H9 (cell line): ENCODE measurements around the gene CRYBA1. TPM values are rescaled to one million over a fixed set of nuclear protein-coding genes. Genes with fewer than 3 reads are reported as not detected.

Experiments
- DNase-seq: peaks from one replicate; pipeline ENCODE4 v3.0.0-alpha.2; 2017
- H2AFZ ChIP-seq: one replicate; pipeline ENCODE4 v1.6.1; 2013; ENCODE audit warnings: mild to moderate bottlenecking, low read length, control low read depth, moderate library complexity
- H2AK5ac ChIP-seq: 2 replicates; pipeline ENCODE4 v1.6.1; 2013; ENCODE audit warnings: low read length, control low read depth, mixed read lengths; ENCODE audit not compliant: insufficient read length
- H2BK120ac ChIP-seq: one replicate; pipeline ENCODE4 v1.6.1; 2013; ENCODE audit warnings: low read depth, mild to moderate bottlenecking, low read length, control low read depth, inconsistent platforms; ENCODE audit not compliant: poor library complexity, severe bottlenecking
- H2BK12ac ChIP-seq: 2 replicates; pipeline ENCODE4 v1.6.1; 2013; ENCODE audit warnings: low read length, control low read depth, mixed read lengths, low read depth; ENCODE audit not compliant: insufficient read length
- H2BK15ac ChIP-seq: 2 replicates; pipeline ENCODE4 v1.6.1; 2013; ENCODE audit warnings: low read depth, low read length, control low read depth
- H2BK20ac ChIP-seq: one replicate; pipeline ENCODE4 v1.6.1; 2013; ENCODE audit warnings: low read depth, mild to moderate bottlenecking, low read length, control low read depth, inconsistent platforms; ENCODE audit not compliant: poor library complexity, severe bottlenecking
- H2BK5ac ChIP-seq: 2 replicates; pipeline ENCODE4 v1.6.1; 2013; ENCODE audit warnings: low read length, control low read depth, mixed read lengths; ENCODE audit not compliant: insufficient read length
- H3K14ac ChIP-seq: 2 replicates; pipeline ENCODE4 v1.6.1; 2013; ENCODE audit warnings: low read length, control low read depth; ENCODE audit not compliant: insufficient read depth
- H3K18ac ChIP-seq: 2 replicates; pipeline ENCODE4 v1.6.1; 2013; ENCODE audit warnings: low read depth, mild to moderate bottlenecking, mixed read lengths, low read length, control low read depth; ENCODE audit not compliant: insufficient read length
- H3K23ac ChIP-seq: 2 replicates; pipeline ENCODE4 v1.6.1; 2013; ENCODE audit warnings: low read length, control low read depth, mixed read lengths, low read depth; ENCODE audit not compliant: insufficient read length
- H3K23me2 ChIP-seq: 2 replicates; pipeline ENCODE4 v1.6.1; 2013; ENCODE audit warnings: low read depth, mild to moderate bottlenecking, mixed read lengths, low read length, control low read depth; ENCODE audit not compliant: insufficient read length, poor library complexity, severe bottlenecking
- H3K27ac ChIP-seq: 2 replicates; pipeline ENCODE4 v1.5.1; 2013; ENCODE audit warnings: low read length, control low read depth, mixed read lengths, low read depth; ENCODE audit not compliant: insufficient read length
- H3K27me3 ChIP-seq: 2 replicates; pipeline ENCODE4 v1.6.1; 2013; ENCODE audit warnings: low read length, control low read depth, inconsistent platforms; ENCODE audit not compliant: insufficient read depth
- H3K4ac ChIP-seq: 2 replicates; pipeline ENCODE4 v1.6.1; 2013; ENCODE audit warnings: low read depth, mild to moderate bottlenecking, control low read depth, inconsistent platforms, low read length, moderate library complexity
- H3K4me1 ChIP-seq: 2 replicates; pipeline ENCODE4 v1.6.1; 2013; ENCODE audit warnings: low read length, control low read depth, inconsistent platforms; ENCODE audit not compliant: insufficient read depth
- H3K4me2 ChIP-seq: 2 replicates; pipeline ENCODE4 v1.6.1; 2013; ENCODE audit warnings: low read length, control low read depth, mixed read lengths; ENCODE audit not compliant: insufficient read length, insufficient read depth
- H3K56ac ChIP-seq: 2 replicates; pipeline ENCODE4 v1.6.1; 2013; ENCODE audit warnings: low read depth, mild to moderate bottlenecking, mixed read lengths, low read length, control low read depth; ENCODE audit not compliant: insufficient read length
- H3K79me1 ChIP-seq: 2 replicates; pipeline ENCODE4 v1.6.1; 2013; ENCODE audit warnings: low read depth, mild to moderate bottlenecking, moderate library complexity, low read length, control low read depth, inconsistent platforms; ENCODE audit not compliant: insufficient read depth, poor library complexity, severe bottlenecking
- H3K79me2 ChIP-seq: 2 replicates; pipeline ENCODE4 v1.6.1; 2013; ENCODE audit warnings: low read length, control low read depth, inconsistent platforms; ENCODE audit not compliant: insufficient read depth
- H3K9ac ChIP-seq: 2 replicates; pipeline ENCODE4 v1.6.1; 2013; ENCODE audit warnings: low read length, control low read depth, mixed read lengths; ENCODE audit not compliant: insufficient read length; ENCODE audit errors: extremely low read depth
- H3K9me3 ChIP-seq: one replicate; pipeline ENCODE4 v1.6.1; 2013; ENCODE audit warnings: low read depth, low read length, inconsistent platforms; ENCODE audit not compliant: control insufficient read depth
- H3T11ph ChIP-seq: one replicate; pipeline ENCODE4 v1.6.1; 2013; ENCODE audit warnings: mild to moderate bottlenecking, low read length, control low read depth, inconsistent platforms
- H4K20me1 ChIP-seq: one replicate; pipeline ENCODE4 v1.6.1; 2013; ENCODE audit not compliant: control insufficient read depth, insufficient read length, insufficient read depth
- H4K5ac ChIP-seq: 2 replicates; pipeline ENCODE4 v1.6.1; 2013; ENCODE audit warnings: low read depth, mild to moderate bottlenecking, mixed read lengths, low read length, control low read depth; ENCODE audit not compliant: insufficient read length
- H4K8ac ChIP-seq: replicated peaks from 2 replicates; pipeline ENCODE4 v1.6.1; 2013; ENCODE audit warnings: low read length, control low read depth, mixed read lengths, low read depth; ENCODE audit not compliant: insufficient read length
- H4K91ac ChIP-seq: 2 replicates; pipeline ENCODE4 v1.6.1; 2013; ENCODE audit warnings: low read depth, mild to moderate bottlenecking, moderate library complexity, mixed read lengths, low read length, control low read depth; ENCODE audit not compliant: insufficient read length
- H3K27ac Mint-ChIP-seq, 3 experiments: 2 replicates in 2 of 3; 3 replicates in 1 of 3; pipeline ENCODE4 v1.8.0; 2020 to 2021; ENCODE audit warnings: mixed read lengths in 3 of 3, mild to moderate bottlenecking in 1 of 3, moderate library complexity in 1 of 3
- H3K27me3 Mint-ChIP-seq: 2 replicates; pipeline ENCODE4 v1.8.0; 2021; ENCODE audit warnings: low read depth, mild to moderate bottlenecking, moderate library complexity, mixed read lengths
- H3K36me3 Mint-ChIP-seq, 3 experiments: 2 replicates in 2 of 3; 3 replicates in 1 of 3; pipeline ENCODE4 v1.8.0; 2020 to 2021; ENCODE audit warnings: low read depth in 3 of 3, mixed read lengths in 3 of 3; ENCODE audit not compliant: insufficient read depth in 1 of 3
- H3K4me1 Mint-ChIP-seq, 2 experiments: 2 replicates each; pipeline ENCODE4 v1.8.0; 2020; ENCODE audit warnings: mixed read lengths in 2 of 2
- H3K4me3 Mint-ChIP-seq, 2 experiments: 2 replicates in 1 of 2; 3 replicates in 1 of 2; pipeline ENCODE4 v1.8.0; 2020 to 2021; ENCODE audit warnings: mild to moderate bottlenecking in 2 of 2, mixed read lengths in 2 of 2, moderate library complexity in 1 of 2
- H3K9me3 Mint-ChIP-seq, 2 experiments: 2 replicates in 1 of 2; 3 replicates in 1 of 2; pipeline ENCODE4 v1.8.0; 2020; ENCODE audit warnings: mild to moderate bottlenecking in 2 of 2, mixed read lengths in 2 of 2, moderate library complexity in 1 of 2
- WGBS: extraction: QIAGEN DNeasy Blood & Tissue Kit; methylation state at CpG from one replicate; pipeline ENCODE4 v1.1.7; 2013; ENCODE audit warnings: missing lambda C conversion rate, low lambda C conversion rate, mixed read lengths; ENCODE audit not compliant: insufficient read length; ENCODE audit errors: extremely low coverage; 5-methylcytosine and 5-hydroxymethylcytosine counted together
- total RNA-seq: library from RNA; stranded (reverse); gene quantifications from 2 replicates; pipeline ENCODE4 v1.2.1, GENCODE V29; 2021
- TF ChIP-seq, protein P1 (sequence below): fragments of 200-600 bp; sonication (generic); conservative IDR thresholded peaks from 3 replicates; pipeline ENCODE4 v1.8.0; 2021; ENCODE audit warnings: antibody characterized with exemption, mild to moderate bottlenecking

The CRYBA1 gene
- total RNA-seq, 1 experiment from 2014 or later, result not detected

DNA sequence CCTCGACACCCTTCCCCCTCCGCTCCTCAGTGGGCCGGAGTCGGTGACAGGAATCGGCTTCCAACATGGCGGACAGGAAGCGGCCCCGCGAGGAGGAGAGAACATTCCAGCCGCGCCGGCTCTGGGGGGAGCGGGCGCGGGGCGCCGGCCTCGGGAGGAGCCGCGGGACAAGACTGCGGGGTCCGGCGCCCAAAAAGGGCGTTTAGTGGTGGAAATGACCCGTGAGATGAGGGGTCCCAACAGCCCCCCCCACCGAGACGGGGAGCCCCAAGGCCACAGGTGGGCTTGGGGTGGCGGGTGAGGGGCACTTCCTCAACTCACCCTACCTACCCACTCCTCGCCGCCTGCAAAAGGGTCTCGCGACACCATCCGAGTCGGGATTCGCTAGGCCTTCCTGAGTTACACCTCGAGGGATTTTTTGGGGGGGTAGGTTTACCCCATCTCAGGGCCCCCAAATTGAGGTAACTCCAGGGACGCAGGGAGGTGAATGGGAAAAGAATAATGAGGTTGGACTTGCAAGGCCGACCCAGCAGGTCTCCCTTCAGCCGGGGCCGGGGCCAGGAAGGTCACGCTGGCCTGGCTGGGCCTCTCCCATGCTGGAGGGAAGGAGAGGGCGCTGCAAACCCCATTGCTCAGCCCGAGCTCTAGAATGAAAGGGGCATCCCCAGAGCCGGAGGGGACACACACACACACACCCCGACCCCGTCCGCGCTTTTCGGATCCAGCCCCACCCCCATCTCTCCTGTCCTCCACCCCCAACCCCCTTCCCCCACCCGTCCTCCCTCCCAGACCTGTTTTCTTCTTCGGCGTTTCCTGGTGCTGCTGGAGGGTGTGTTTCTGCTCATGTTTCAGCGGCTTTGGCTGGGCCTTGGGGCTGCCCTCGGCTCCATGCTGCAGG lies 46.6 kb downstream of the CRYBA1 start:
- Histone ChIP-seq H2BK20ac (no peak overlapping the region), H3K23me2 (no peaks in the 10 kb centered on the region), H2AK5ac (no peak overlapping the region), H3K27ac (no peak overlapping the region), H2AFZ (no peak overlapping the region), H3K27me3 (no peaks in the 10 kb centered on the region), H3K79me1 (no peaks in the 10 kb centered on the region), H3K9ac (peak overlapping the region; percentile 89), H3K23ac (no peak overlapping the region), H3T11ph (no peak overlapping the region), H2BK15ac (no peak overlapping the region), H3K4me1 (no peaks in the 10 kb centered on the region; the same call in 1 of the 2 replicates), H3K9me3 (no peaks in the 10 kb centered on the region), H3K79me2 (peaks cover 40% of the 10 kb centered on the region), H3K4me2 (peak overlapping the region; percentile 54), H2BK5ac (no peak overlapping the region), H4K8ac (no peak overlapping the region), H4K20me1 (no peaks in the 10 kb centered on the region), H3K4ac (no peak overlapping the region), H2BK12ac (no peak overlapping the region), H3K56ac (no peak overlapping the region), H4K91ac (no peak overlapping the region), H2BK120ac (no peak overlapping the region), H3K14ac (peak overlapping the region; percentile 81), H4K5ac (no peak overlapping the region), H3K18ac (peak overlapping the region; percentile 50)
- H3K4me3 Mint-ChIP-seq, result peak overlapping the region; percentile 100
- TF ChIP-seq, protein P1, sequence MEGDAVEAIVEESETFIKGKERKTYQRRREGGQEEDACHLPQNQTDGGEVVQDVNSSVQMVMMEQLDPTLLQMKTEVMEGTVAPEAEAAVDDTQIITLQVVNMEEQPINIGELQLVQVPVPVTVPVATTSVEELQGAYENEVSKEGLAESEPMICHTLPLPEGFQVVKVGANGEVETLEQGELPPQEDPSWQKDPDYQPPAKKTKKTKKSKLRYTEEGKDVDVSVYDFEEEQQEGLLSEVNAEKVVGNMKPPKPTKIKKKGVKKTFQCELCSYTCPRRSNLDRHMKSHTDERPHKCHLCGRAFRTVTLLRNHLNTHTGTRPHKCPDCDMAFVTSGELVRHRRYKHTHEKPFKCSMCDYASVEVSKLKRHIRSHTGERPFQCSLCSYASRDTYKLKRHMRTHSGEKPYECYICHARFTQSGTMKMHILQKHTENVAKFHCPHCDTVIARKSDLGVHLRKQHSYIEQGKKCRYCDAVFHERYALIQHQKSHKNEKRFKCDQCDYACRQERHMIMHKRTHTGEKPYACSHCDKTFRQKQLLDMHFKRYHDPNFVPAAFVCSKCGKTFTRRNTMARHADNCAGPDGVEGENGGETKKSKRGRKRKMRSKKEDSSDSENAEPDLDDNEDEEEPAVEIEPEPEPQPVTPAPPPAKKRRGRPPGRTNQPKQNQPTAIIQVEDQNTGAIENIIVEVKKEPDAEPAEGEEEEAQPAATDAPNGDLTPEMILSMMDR, result no peak
- H3K27me3 Mint-ChIP-seq, result 0 out of 2 replicates have a peak, but pooled peaks cover 3% of the 10 kb centered on the region
- peaks cover 26 to 42% (median 39%) of the 10 kb centered on the region in 3 experiments for H3K36me3 Mint-ChIP-seq
- H3K4me1 Mint-ChIP-seq, result peaks cover 27 to 38% of the 10 kb centered on the region in 2 experiments
- peaks cover 2 to 4% of the 10 kb centered on the region in 2 experiments; a peak in 4 of 5 replicates for H3K9me3 Mint-ChIP-seq
- WGBS, result no CpG with 5 or more reads among the region's 54 CpGs
- DNase-seq, result peak; percentile 71
- peak overlapping the region; percentile 99 to 100 (median 99) for H3K27ac Mint-ChIP-seq
